Measurements from ENCODE around the gene ZNF664.
"Not testable (repeated sequence)": the region's sequence is repeated elsewhere in the genome, so short reads cannot be mapped to it uniquely, and the experiment has no call there.

Gene ZNF664

GRCh38 chr12:123941624-123942237, 31.3 kb upstream of the ZNF664 start:
- DNase-seq: peak; percentile 85 to 94 (median 89)

- peak in 1 of 3 donors; percentile 15 for DNase-seq
Observed at GRCh38 chr12:123942238-123942653, 30.8 kb upstream of the ZNF664 start.

- no peak for DNase-seq
Observed at GRCh38 chr12:123942911-123943648, 29.9 kb upstream of the ZNF664 start.

- DNase-seq: no peak
Observed at GRCh38 chr12:123943816-123944215, 29.2 kb upstream of the ZNF664 start.

- no peak for DNase-seq
Observed at GRCh38 chr12:123944696-123945095, 28.3 kb upstream of the ZNF664 start.

GRCh38 chr12:123945287-123946151, 27.5 kb upstream of the ZNF664 start:
- no peak for DNase-seq

- DNase-seq: no peak
Observed at GRCh38 chr12:123946152-123946515, 26.9 kb upstream of the ZNF664 start.

- not testable (repeated sequence) for DNase-seq
Observed at GRCh38 chr12:123946516-123947505, 26.2 kb upstream of the ZNF664 start.

GRCh38 chr12:123947531-123947930, 25.5 kb upstream of the ZNF664 start:
- not testable (repeated sequence) for DNase-seq

GRCh38 chr12:123948401-123948795, 24.6 kb upstream of the ZNF664 start:
- no peak for DNase-seq

GRCh38 chr12:123948796-123949769, 23.9 kb upstream of the ZNF664 start:
- DNase-seq: no peak

- DNase-seq: no peak
Observed at GRCh38 chr12:123949770-123950165, 23.2 kb upstream of the ZNF664 start.

- no peak for DNase-seq
Observed at GRCh38 chr12:123950476-123951349, 22.3 kb upstream of the ZNF664 start.

- DNase-seq: no peak
Observed at GRCh38 chr12:123951467-123951866, 21.5 kb upstream of the ZNF664 start.

GRCh38 chr12:123952037-123952436, 21.0 kb upstream of the ZNF664 start:
- no peak for DNase-seq

GRCh38 chr12:123954647-123955350, 18.2 kb upstream of the ZNF664 start:
- no peak for DNase-seq

- no peak for DNase-seq
Observed at GRCh38 chr12:123956249-123956648, 16.8 kb upstream of the ZNF664 start.

GRCh38 chr12:123957196-123957595, 15.8 kb upstream of the ZNF664 start:
- DNase-seq: no peak

- no peak for DNase-seq
Observed at GRCh38 chr12:123958462-123958861, 14.6 kb upstream of the ZNF664 start.
